PC-3 (cell line): ENCODE measurements around the gene NPTX1. TPM values are rescaled to one million over a fixed set of nuclear protein-coding genes. Genes with fewer than 3 reads are reported as not detected.
A peak's percentile ranks its signal among the peaks of the same experiment; 100 is the strongest.

Source experiments
- ATAC-seq: fragments of 200-7000 bp; cut with Tn5 transposase; 2 replicates; pipeline ENCODE4 v1.9.1; 2020; ENCODE audit warnings: mild to moderate bottlenecking, moderate library complexity
- BruUV-seq: library from RNA; stranded (reverse); fragments of 400-500 nt; replicated peaks from 2 replicates; lab custom pipeline; 2021; lab: Mats Ljungman, UMichigan
- CTCF ChIA-PET: fragments of 300-600 bp; sonication (Branson Sonifier 250); formaldehyde crosslinking; loops from one replicate; lab custom pipeline; 2022; ENCODE audit warnings: antibody characterized with exemption; lab: Charles Lee
- POLR2A ChIA-PET: fragments of 300-600 bp; sonication (Branson Sonifier 250); formaldehyde crosslinking; loops from one replicate; lab custom pipeline; 2022; ENCODE audit warnings: antibody characterized with exemption; ENCODE audit not compliant: unreplicated experiment; lab: Charles Lee
- DNase-seq: peaks from one replicate; pipeline ENCODE4 v3.0.0-alpha.2; 2015
- H2AFZ ChIP-seq: fragments of 300-600 bp; sonication (generic); 2 replicates; pipeline ENCODE4 v1.6.0; 2016; ENCODE audit warnings: antibody characterized with exemption, low read length
- H3F3A ChIP-seq: fragments of 300-600 bp; sonication (generic); one replicate; pipeline ENCODE4 v1.6.0; 2017; ENCODE audit warnings: antibody characterized with exemption, low read length, control low read depth, mild to moderate bottlenecking; ENCODE audit not compliant: unreplicated experiment
- H3K27ac ChIP-seq: fragments of 300-600 bp; sonication (generic); 2 replicates; pipeline ENCODE4 v1.5.1; 2016; ENCODE audit warnings: mild to moderate bottlenecking, low read length
- H3K27me3 ChIP-seq: fragments of 300-600 bp; sonication (generic); 2 replicates; pipeline ENCODE4 v1.6.1; 2016; ENCODE audit warnings: low read length, mixed read lengths
- H3K36me3 ChIP-seq: fragments of 300-600 bp; sonication (generic); 2 replicates; pipeline ENCODE4 v1.6.1; 2016; ENCODE audit warnings: low read depth, mixed run types, low read length, mixed read lengths
- H3K4me1 ChIP-seq: fragments of 300-600 bp; sonication (generic); 2 replicates; pipeline ENCODE4 v1.5.1; 2016; ENCODE audit warnings: low read length; ENCODE audit not compliant: insufficient read depth
- H3K4me2 ChIP-seq: fragments of 300-600 bp; sonication (generic); 2 replicates; pipeline ENCODE4 v1.6.0; 2016; ENCODE audit warnings: low read length
- H3K4me3 ChIP-seq: fragments of 300-600 bp; sonication (generic); 2 replicates; pipeline ENCODE4 v1.5.1; 2016; ENCODE audit warnings: mild to moderate bottlenecking, low read length, mixed read lengths
- H3K79me2 ChIP-seq: fragments of 300-600 bp; sonication (generic); 2 replicates; pipeline ENCODE4 v1.6.1; 2017; ENCODE audit warnings: low read length, mixed read lengths
- H3K9ac ChIP-seq: fragments of 300-600 bp; sonication (generic); 2 replicates; pipeline ENCODE4 v1.6.0; 2016; ENCODE audit warnings: mild to moderate bottlenecking, low read length
- H3K9me2 ChIP-seq: fragments of 300-600 bp; sonication (generic); replicated peaks from 2 replicates; pipeline ENCODE4 v1.6.1; 2016; ENCODE audit warnings: mixed run types, low read length, mixed read lengths
- H3K9me3 ChIP-seq: fragments of 300-600 bp; sonication (generic); 2 replicates; pipeline ENCODE4 v1.6.1; 2016; ENCODE audit warnings: low read length, mixed read lengths
- H4K20me1 ChIP-seq: fragments of 300-600 bp; sonication (generic); 2 replicates; pipeline ENCODE4 v1.6.1; 2016; ENCODE audit warnings: low read length, mixed read lengths
- CTCF ChIP-seq: fragments of 300-600 bp; sonication (generic); conservative IDR thresholded peaks from 2 replicates; pipeline ENCODE4 v1.5.1; 2017; ENCODE audit warnings: antibody characterized with exemption, low read depth, mild to moderate bottlenecking, low read length
- EZH2 ChIP-seq: fragments of 300-600 bp; sonication (generic); IDR thresholded peaks from one replicate; pipeline ENCODE4 v1.6.1; 2017; ENCODE audit warnings: antibody characterized with exemption, mild to moderate bottlenecking, low read length; ENCODE audit not compliant: unreplicated experiment
- EZH2phosphoT487 ChIP-seq: fragments of 300-600 bp; sonication (generic); IDR thresholded peaks from 2 replicates; pipeline ENCODE4 v1.6.1; 2018; ENCODE audit warnings: mild to moderate bottlenecking, antibody characterized with exemption, low read length, borderline replicate concordance
- intact Hi-C: fragments of 100-400 bp; cut with micrococcal nuclease; formaldehyde crosslinking; loops from 2 replicates; pipeline ENCODE4 v1.9.0; 2023
- total RNA-seq: library from RNA; depleted of rRNA; stranded (reverse); fragments of >200 nt; gene quantifications from 2 replicates; pipeline ENCODE4 v1.2.3, GENCODE V29; 2014

NPTX1 gene
- total RNA-seq, 1 experiment from 2014 or later: 0.55 TPM

DNA sequence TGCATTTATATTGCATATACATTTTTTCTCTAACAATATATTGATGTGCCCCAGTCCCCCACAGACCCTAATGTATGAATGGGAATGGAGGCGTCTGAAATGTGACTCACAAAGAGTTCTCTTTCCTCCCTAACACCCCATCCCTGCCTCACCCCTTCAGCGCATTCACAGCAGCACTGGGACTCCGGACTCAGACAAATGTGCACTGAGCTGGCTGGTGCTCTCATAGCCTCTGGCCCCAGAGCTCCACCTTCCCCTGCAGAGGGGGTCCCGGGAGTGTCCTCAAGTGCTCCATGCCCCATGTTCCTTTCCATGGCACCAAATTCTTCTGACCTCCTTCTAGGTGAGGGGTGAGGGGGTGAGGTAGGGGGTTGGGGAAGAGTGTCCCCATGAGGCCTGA lies 20.6 kb downstream of the NPTX1 start:
- H3K4me1 ChIP-seq: peaks cover 20% of the 10 kb centered on the region
- H2AFZ ChIP-seq: no peak overlapping the region
- ChIA-PET POLR2A (interaction anchor here (1.5 kb wide), 1 partner anchor 19 kb away, joined by 4 read pairs; no protein-coding TSS in a partner anchor), CTCF (no interaction called here)
- H3K27me3 ChIP-seq: no peaks in the 10 kb centered on the region
- BruUV-seq: no TSS peak
- no peaks in the 10 kb centered on the region for H3K9me3 ChIP-seq
- H3K36me3 ChIP-seq: no peaks in the 10 kb centered on the region
- no peak for ATAC-seq
- no peaks in the 10 kb centered on the region for H3K9me2 ChIP-seq
- H3F3A ChIP-seq: no peaks in the 10 kb centered on the region
- TF ChIP-seq EZH2phosphoT487 (no peak), CTCF (no peak), EZH2 (no peak)
- H4K20me1 ChIP-seq: no peaks in the 10 kb centered on the region
- H3K27ac ChIP-seq: no peak overlapping the region
- DNase-seq: no peak
- H3K9ac ChIP-seq: peak overlapping the region; percentile 99; the same call in 1 of the 2 replicates
- peak overlapping the region; percentile 80; the same call in 1 of the 2 replicates for H3K4me3 ChIP-seq
- H3K4me2 ChIP-seq: peak overlapping the region; percentile 92
- H3K79me2 ChIP-seq: no peaks in the 10 kb centered on the region
- intact Hi-C loops: loop anchor here (10.0 kb wide), 1 partner anchor 439 kb away; no protein-coding TSS in a partner anchor

- peak overlapping the region; percentile 80 for H2AFZ ChIP-seq
- no peaks in the 10 kb centered on the region for H3K79me2 ChIP-seq
- POLR2A ChIA-PET: interaction anchor here (0.5 to 1.5 kb wide), 3 partner anchors 18 to 548 kb away, joined by 3 to 5 read pairs (median 4); no protein-coding TSS in a partner anchor
- CTCF ChIA-PET: no interaction called here
- intact Hi-C loops: loop anchor here (10.0 kb wide), 1 partner anchor 439 kb away; no protein-coding TSS in a partner anchor
- ATAC-seq: peak; percentile 55
- peak overlapping the region; percentile 69 for H3K27ac ChIP-seq
- BruUV-seq: TSS peak; percentile 91
- no peaks in the 10 kb centered on the region for H3K27me3 ChIP-seq
- H3K9ac ChIP-seq: peak overlapping the region; percentile 99
- H3K36me3 ChIP-seq: no peaks in the 10 kb centered on the region
- peak overlapping the region; percentile 80 for H3K4me3 ChIP-seq
- no peaks in the 10 kb centered on the region for H3K9me2 ChIP-seq
- no peaks in the 10 kb centered on the region for H4K20me1 ChIP-seq
- H3K9me3 ChIP-seq: no peaks in the 10 kb centered on the region
- DNase-seq: peak; percentile 54
- H3K4me1 ChIP-seq: peaks cover 20% of the 10 kb centered on the region
- TF ChIP-seq EZH2phosphoT487 (no peak), CTCF (no peak), EZH2 (no peak)
- H3K4me2 ChIP-seq: peak overlapping the region; percentile 92
- no peaks in the 10 kb centered on the region for H3F3A ChIP-seq
Observed at GRCh38 chr17:80455336-80455710, 21.1 kb downstream of the NPTX1 start.
